Gastrocnemius medialis (tissue), 4 donors: Measurements from ENCODE around the gene DNM3.

Experiments
- CTCF ChIP-seq, 5 experiments: fragments of 450-650 bp in 3 of 5; fragments of 200-600 bp in 2 of 5; sonication (generic) in 2 of 5; IDR thresholded peaks in 4 of 5; conservative IDR thresholded peaks in 1 of 5; 1 replicate in 4 of 5; 2 replicates in 1 of 5; pipeline ENCODE4 v1.5.1; 2016 to 2019; ENCODE audit warnings: antibody characterized with exemption in 5 of 5, mild to moderate bottlenecking in 3 of 5, moderate library complexity in 3 of 5
- POLR2A ChIP-seq, 2 donors: fragments of 450-650 bp; IDR thresholded peaks; one replicate each; pipeline ENCODE4 v1.6.1; 2017; ENCODE audit warnings: antibody characterized with exemption in 2 of 2, mild to moderate bottlenecking in 2 of 2, moderate library complexity in 2 of 2

GRCh38 chr1:171929121-171929520 lies 87.8 kb downstream of the DNM3 start:
- no peak for TF ChIP-seq CTCF (IDR thresholded peaks at IDR 0.05 in 4 of 5, conservative IDR thresholded peaks at IDR 0.05 in 1 of 5)
- no peak for TF ChIP-seq POLR2A (IDR thresholded peaks at IDR 0.05)
